GM06990 (cell line): ENCODE results near the gene ANXA3.

Experiments used
- DNase-seq: peaks from one replicate; pipeline ENCODE4 v3.0.0-alpha.2; 2011; ENCODE audit not compliant: insufficient read length; ENCODE audit errors: extremely low read depth
- H3K27me3 ChIP-seq: replicated peaks from 2 replicates; pipeline ENCODE4 v1.6.0; 2011; ENCODE audit warnings: low read length; ENCODE audit not compliant: control insufficient read depth, insufficient read depth
- H3K36me3 ChIP-seq: 2 replicates; pipeline ENCODE4 v1.5.1; 2011; ENCODE audit warnings: low read length; ENCODE audit not compliant: control insufficient read depth, insufficient read depth
- H3K4me3 ChIP-seq: replicated peaks from 2 replicates; pipeline ENCODE4 v1.5.1; 2011; ENCODE audit warnings: low read depth, mild to moderate bottlenecking, control low read depth, low read length
- CTCF ChIP-seq: IDR thresholded peaks from 2 replicates; pipeline ENCODE4 v1.5.1; 2011; ENCODE audit warnings: low read length, control low read depth, mild to moderate bottlenecking, inconsistent platforms; ENCODE audit not compliant: insufficient read depth, poor library complexity, severe bottlenecking

ANXA3 gene

GRCh38 chr4:78645853-78646757 lies 94.5 kb downstream of the ANXA3 start:
- DNase-seq = no peak
- Histone ChIP-seq H3K4me3 (no peak overlapping the region), H3K36me3 (no peaks in the 10 kb centered on the region), H3K27me3 (no peaks in the 10 kb centered on the region)
- no peak for TF ChIP-seq CTCF

- no peak for DNase-seq
- Histone ChIP-seq H3K36me3 (no peaks in the 10 kb centered on the region), H3K27me3 (no peaks in the 10 kb centered on the region), H3K4me3 (no peak overlapping the region)
- no peak for TF ChIP-seq CTCF
Observed at GRCh38 chr4:78647272-78647671, 95.7 kb downstream of the ANXA3 start.

- Histone ChIP-seq H3K4me3 (no peak overlapping the region), H3K27me3 (no peaks in the 10 kb centered on the region), H3K36me3 (no peaks in the 10 kb centered on the region)
- no peak for DNase-seq
- TF ChIP-seq CTCF = no peak
Observed at GRCh38 chr4:78648640-78649363, 97.2 kb downstream of the ANXA3 start.

GRCh38 chr4:78650106-78651024 lies 98.8 kb downstream of the ANXA3 start:
- Histone ChIP-seq H3K27me3 (no peaks in the 10 kb centered on the region), H3K4me3 (no peak overlapping the region), H3K36me3 (no peaks in the 10 kb centered on the region)
- no peak for TF ChIP-seq CTCF
- DNase-seq = no peak

- no peaks in the 10 kb centered on the region for H3K36me3 ChIP-seq
- H3K27me3 ChIP-seq = no peaks in the 10 kb centered on the region
- H3K4me3 ChIP-seq = no peak overlapping the region
- no peak for TF ChIP-seq CTCF
- no peak for DNase-seq
Observed at GRCh38 chr4:78651250-78651860, 99.8 kb downstream of the ANXA3 start.
